K562 treated with DMSO at 1 percent for 48 hours (cell line): ENCODE measurements around the gene EMP3. TPM values are rescaled to one million over a fixed set of nuclear protein-coding genes. Genes with fewer than 3 reads are reported as not detected.

Experiments
- total RNA-seq: library from RNA; unstranded; fragments of 300-600 nt; gene quantifications from 2 replicates; pipeline ENCODE4 v1.2.3, GENCODE V29; 2022; ENCODE audit warnings: low replicate concordance; ENCODE audit errors: extremely low read depth

The EMP3 gene, protein sequence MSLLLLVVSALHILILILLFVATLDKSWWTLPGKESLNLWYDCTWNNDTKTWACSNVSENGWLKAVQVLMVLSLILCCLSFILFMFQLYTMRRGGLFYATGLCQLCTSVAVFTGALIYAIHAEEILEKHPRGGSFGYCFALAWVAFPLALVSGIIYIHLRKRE
- not detected in 2 replicates for total RNA-seq

DNA sequence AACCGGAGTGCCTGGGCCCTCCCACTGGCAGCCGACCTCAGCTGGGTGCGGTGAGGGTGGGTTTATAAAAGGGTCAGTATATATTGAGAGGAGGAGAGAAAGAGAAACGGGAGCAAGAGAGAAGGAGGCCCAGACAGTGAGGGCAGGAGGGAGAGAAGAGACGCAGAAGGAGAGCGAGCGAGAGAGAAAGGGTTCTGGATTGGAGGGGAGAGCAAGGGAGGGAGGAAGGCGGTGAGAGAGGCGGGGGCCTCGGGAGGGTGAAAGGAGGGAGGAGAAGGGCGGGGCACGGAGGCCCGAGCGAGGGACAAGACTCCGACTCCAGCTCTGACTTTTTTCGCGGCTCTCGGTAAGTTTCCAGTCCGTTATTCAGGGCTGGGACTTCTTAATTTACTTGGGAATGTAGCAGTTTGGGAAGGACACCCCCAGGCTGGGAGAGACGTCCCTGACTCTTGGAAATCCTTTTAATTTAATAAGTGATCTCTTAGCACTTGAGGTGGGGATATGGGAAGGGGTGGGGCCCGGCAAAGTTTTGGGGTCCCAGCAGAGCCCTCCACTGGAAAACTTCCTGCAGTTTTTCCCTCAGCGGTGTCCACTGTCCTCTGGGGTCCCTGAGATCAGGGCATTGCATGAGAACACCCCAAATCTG is at the start of gene EMP3:
EMP3 (plus strand) TSS at position 288 of the 646 bp plus-strand sequence. CDS start 1,293 bp downstream, outside the sequence.

DNA sequence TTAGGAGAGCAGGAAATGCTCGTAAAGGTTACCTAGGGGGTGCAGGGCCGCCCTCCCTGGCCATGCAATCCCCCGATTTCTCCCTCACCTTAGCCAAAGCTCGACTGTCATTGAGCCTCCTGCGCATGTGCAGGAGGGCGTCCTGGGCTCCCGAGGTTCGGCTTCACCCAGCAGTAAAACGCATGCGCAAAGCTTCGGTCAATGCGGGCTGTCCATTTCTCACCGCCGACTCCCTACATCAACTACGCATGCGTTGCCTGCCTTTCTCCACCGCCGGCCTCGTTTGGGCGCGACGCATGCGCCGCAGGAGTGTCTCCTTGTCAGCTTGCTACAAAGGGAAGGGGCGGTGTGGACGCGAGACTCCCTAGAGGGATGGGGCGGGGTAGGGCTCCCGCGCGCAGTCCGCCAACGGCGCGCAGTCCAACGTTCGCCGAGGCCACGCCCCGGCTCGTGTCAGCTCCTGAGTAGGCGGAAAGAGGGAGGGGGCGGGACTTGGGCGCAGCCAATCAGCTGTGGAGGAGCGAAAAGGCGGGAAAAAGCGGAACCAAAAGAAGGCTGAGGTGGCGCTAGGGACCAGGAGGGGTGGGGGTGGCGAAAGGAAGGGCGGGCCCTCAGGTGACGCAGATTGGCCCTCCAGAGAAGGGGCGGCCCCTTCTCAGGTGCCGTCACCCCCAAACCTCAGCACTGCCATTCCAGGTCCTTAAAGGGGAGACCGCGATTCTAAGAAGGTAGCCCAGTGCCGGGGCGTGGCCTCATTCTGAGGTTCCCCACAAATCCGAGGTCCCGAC is 38.7 kb downstream of the EMP3 start, which contains the start of the genes SYNGR4 and TMEM143:
SYNGR4 (plus strand) TSS at position 558 of the 788 bp plus-strand sequence. CDS start 1,476 bp downstream, outside the sequence.
TMEM143 (minus strand) TSS at position 131 of the 788 bp plus-strand sequence; CDS start at position 111, 20 bp downstream.

Other genes starting within 250 kb of the EMP3 start
- not detected in 2 replicates for gene PLA2G4C, start 214.7 kb upstream of the EMP3 start, total RNA-seq
- not detected in 2 replicates for gene LIG1, start 155.2 kb upstream of the EMP3 start, total RNA-seq
- gene ZSWIM9, start 154.9 kb upstream of the EMP3 start, total RNA-seq, result not detected in 2 replicates
- not detected in 2 replicates for gene CARD8, start 69.6 kb upstream of the EMP3 start, total RNA-seq
- not detected in 2 replicates for gene ZNF114, start 55.5 kb upstream of the EMP3 start, total RNA-seq
- gene TMEM143, start 38.4 kb downstream of the EMP3 start, total RNA-seq, result not detected in 2 replicates
- not detected in 2 replicates for gene SYNGR4, start 38.8 kb downstream of the EMP3 start, total RNA-seq
- not detected in 2 replicates for gene KDELR1, start 66.0 kb downstream of the EMP3 start, total RNA-seq
- not detected in 2 replicates for gene GRIN2D, start 68.1 kb downstream of the EMP3 start, total RNA-seq
- gene GRWD1, start 120.4 kb downstream of the EMP3 start, total RNA-seq, result not detected in 2 replicates
- not detected in 2 replicates for gene KCNJ14, start 130.0 kb downstream of the EMP3 start, total RNA-seq
- gene CYTH2, start 143.8 kb downstream of the EMP3 start, total RNA-seq, result 369 TPM in 1 of 2 replicates, not detected in the other
- not detected in 2 replicates for gene LMTK3, start 186.3 kb downstream of the EMP3 start, total RNA-seq
- not detected in 2 replicates for gene SULT2B1, start 226.6 kb downstream of the EMP3 start, total RNA-seq